Measurements from ENCODE around the gene FRMD1. TPM values are rescaled to one million over a fixed set of nuclear protein-coding genes. Genes with fewer than 3 reads are reported as not detected.

FRMD1 gene
- total RNA-seq, 2 experiments from 2014 or later = not detected

DNA sequence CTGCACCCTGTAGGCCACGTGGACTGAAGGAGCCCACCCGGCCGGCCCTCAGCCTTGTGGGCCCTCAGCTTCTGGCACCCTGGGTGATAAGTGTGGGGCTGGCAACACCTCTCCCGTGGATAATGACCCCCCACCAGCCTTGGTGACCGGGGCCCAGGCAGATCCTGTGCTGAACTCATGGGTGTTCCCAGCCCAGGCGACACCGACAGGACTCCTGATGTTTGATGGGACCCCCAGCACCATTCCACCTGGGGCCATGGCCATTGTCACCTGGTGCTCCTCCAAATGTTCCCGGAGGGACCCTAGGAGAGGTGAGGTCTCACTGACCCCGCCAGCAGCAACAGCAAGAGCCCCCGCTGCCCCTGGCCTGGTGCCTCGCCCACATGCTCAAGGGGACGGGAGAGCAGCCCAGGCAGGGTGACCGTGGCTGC is 19.4 kb upstream of the FRMD1 start:
- no peak for DNase-seq
- H3K4me1 Mint-ChIP-seq (ENCODE audit: low read depth) = no peaks in the 10 kb centered on the region
- no peaks in the 10 kb centered on the region for H3K36me3 Mint-ChIP-seq (ENCODE audit: low read depth)
- intact Hi-C loops (cut with micrococcal nuclease) = no loop called here
- no peaks in the 10 kb centered on the region for H3K9me3 Mint-ChIP-seq
- CTCF ChIA-PET = interaction anchor here (0.6 kb wide), 1 partner anchor 272 kb away, joined by 3 read pairs; no protein-coding TSS in a partner anchor
- peaks cover 34% of the 10 kb centered on the region for H3K27me3 Mint-ChIP-seq (ENCODE audit: low read depth)
- no peak overlapping the region for H3K27ac Mint-ChIP-seq
- no peak overlapping the region for H3K4me3 Mint-ChIP-seq

DNA sequence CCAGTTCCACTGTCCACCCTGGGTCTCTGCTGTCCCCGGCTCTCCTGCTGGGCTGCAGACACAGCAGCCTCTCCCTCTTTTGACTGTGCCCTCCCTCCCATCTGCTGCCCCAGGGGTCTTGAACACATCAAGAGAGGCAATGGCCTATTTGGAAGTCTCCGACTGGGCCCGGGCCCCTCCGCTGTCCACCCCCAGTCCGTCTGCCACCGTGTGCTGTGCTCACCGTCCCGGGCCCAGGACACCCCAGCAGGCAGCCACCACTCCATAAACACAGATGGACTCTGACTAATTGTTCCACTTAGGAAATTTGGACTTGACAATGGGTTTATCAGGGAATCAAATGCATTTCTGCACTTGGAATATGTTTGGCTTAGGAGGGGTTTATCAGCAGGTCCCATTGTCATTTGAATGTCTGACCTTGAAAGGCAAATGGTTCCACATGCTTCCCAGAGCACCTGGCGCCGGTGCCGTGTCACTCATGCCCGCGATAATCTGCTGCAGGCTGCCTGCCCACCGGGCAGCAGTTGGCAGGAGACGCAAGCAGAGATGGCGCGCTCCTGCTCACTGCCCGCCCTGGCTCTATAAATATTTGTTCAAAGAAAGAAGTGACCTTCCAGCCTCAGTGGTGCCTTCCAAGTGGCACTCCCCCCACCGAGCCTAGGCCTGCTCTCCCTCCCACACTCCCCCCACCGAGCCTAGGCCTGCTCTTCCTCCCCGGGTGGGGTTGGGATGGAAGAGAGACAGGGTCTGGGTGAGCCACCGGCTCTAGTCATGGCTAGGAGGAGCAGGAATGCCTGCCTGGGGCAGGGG is 18.8 kb upstream of the FRMD1 start:
- Mint-ChIP-seq H3K27me3 (ENCODE audit: low read depth) (peaks cover 28% of the 10 kb centered on the region), H3K9me3 (peaks cover under 1% of the 10 kb centered on the region), H3K4me1 (ENCODE audit: low read depth) (peaks cover under 1% of the 10 kb centered on the region), H3K27ac (no peak overlapping the region), H3K36me3 (ENCODE audit: low read depth) (no peaks in the 10 kb centered on the region), H3K4me3 (no peak overlapping the region)
- DNase-seq = no peak
- CTCF ChIA-PET = no interaction called here
- intact Hi-C loops (cut with micrococcal nuclease) = no loop called here

DNA sequence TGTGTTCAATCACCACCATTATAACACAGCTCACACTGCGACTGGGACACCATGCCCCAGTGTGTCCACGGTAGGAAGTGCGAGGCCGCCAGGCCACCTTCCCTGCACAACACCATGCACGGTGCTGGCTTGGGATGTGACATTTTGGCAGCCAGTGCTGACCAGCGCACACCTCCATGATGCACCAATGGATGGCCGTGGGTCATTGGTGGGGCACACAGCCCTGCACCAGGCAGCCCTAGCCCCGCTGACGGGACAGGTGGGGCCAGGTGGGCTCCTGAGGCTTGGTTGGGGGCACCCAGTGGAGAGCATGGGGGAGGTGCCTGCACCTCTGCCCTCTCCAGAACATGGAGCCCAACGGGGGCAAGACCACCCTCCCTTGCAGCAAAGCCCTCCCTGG is 18.2 kb upstream of the FRMD1 start:
- Mint-ChIP-seq H3K36me3 (ENCODE audit: low read depth) (no peaks in the 10 kb centered on the region), H3K27ac (no peak overlapping the region), H3K4me1 (ENCODE audit: low read depth) (peaks cover 2% of the 10 kb centered on the region), H3K4me3 (no peak overlapping the region), H3K27me3 (ENCODE audit: low read depth) (peaks cover 22% of the 10 kb centered on the region), H3K9me3 (peaks cover 3% of the 10 kb centered on the region)
- no peak for DNase-seq
- intact Hi-C loops (cut with micrococcal nuclease) = no loop called here
- CTCF ChIA-PET = no interaction called here

DNA sequence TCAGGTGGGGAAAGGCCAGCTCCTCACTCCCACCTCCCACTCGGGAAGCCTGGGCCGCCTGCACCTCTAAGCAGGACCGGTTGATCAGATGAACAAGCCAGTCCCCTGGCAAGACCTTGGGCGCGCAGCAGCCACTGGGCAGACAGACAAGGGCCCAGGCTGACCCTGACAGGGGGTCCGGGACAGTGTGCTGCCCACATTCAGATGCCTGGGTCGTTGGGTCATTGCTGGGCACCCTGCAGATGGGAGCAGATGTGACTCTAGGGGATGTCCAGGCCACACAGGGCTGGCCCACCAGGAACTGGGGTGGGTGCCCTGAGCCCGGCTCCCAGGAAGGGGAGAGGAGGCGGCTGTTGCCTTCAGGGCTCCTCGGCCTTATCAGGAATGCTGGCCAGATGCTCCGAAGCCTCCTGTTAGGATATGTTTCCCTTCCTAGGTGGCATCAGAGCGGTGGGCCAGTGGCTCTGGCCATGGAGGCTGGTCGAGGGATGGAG is 17.3 kb upstream of the FRMD1 start:
- no peak overlapping the region for H3K27ac Mint-ChIP-seq
- peaks cover 16% of the 10 kb centered on the region for H3K27me3 Mint-ChIP-seq (ENCODE audit: low read depth)
- intact Hi-C loops (cut with micrococcal nuclease) = no loop called here
- H3K9me3 Mint-ChIP-seq = peaks cover 7% of the 10 kb centered on the region
- no peak overlapping the region for H3K4me3 Mint-ChIP-seq
- H3K36me3 Mint-ChIP-seq (ENCODE audit: low read depth) = no peaks in the 10 kb centered on the region
- CTCF ChIA-PET = no interaction called here
- no peak for DNase-seq
- H3K4me1 Mint-ChIP-seq (ENCODE audit: low read depth) = peaks cover 2% of the 10 kb centered on the region

DNA sequence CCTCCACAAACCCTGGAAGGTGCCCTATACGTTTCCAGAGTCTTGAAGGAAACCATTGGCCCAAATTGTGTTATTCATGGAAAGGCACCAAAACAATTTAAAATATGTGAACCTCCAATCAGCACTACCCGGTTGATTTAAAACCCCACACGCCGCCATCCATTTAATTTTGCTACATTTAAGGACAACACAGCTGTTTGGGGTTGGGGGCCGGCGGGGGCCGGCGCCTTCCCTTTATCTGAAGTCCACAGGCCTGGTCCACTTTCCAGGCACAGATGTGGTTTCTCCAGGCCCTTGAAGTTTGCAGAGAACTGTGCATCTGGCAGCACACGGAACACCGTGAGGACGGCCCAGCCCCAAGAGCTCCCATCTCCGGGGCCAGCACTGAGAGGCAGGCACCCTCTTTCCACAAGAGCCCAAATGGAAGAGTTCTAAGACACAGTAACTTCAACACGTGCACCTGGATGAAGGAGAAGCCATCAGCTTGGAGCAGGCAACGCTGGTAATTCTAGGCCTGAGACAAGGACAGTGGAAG is 16.8 kb upstream of the FRMD1 start:
- intact Hi-C loops (cut with micrococcal nuclease) = no loop called here
- Mint-ChIP-seq H3K36me3 (ENCODE audit: low read depth) (no peaks in the 10 kb centered on the region), H3K4me1 (ENCODE audit: low read depth) (peaks cover 2% of the 10 kb centered on the region), H3K9me3 (peaks cover 7% of the 10 kb centered on the region), H3K4me3 (no peak overlapping the region), H3K27me3 (ENCODE audit: low read depth) (peaks cover 16% of the 10 kb centered on the region), H3K27ac (no peak overlapping the region)
- CTCF ChIA-PET = no interaction called here
- DNase-seq = no peak

DNA sequence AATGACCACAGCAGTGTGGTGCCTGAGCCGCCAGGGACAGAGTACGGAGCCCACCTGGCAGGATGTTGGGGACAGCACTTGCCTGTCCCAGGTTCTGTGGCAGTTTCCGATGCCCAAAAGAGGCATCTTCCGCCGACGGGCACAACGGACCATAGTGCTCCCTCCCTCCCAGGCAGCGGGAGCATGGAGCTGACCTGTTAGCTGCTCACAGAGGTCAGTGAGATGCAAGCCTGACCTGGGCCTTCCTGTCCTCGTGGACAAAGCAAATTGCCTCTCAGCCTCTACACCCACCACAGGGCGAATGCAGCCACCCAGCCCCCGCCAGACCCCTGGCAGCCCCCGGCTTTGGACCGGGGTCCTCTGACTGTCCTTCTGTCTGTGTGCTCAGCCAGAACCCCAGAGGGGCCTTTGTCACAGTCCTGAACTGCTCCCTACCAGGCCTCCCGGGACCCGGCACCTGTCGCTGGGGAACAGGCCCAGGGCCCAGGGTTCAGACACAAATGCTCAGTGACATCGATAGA is 16.2 kb upstream of the FRMD1 start:
- CTCF ChIA-PET = no interaction called here
- Mint-ChIP-seq H3K36me3 (ENCODE audit: low read depth) (no peaks in the 10 kb centered on the region), H3K9me3 (peaks cover 7% of the 10 kb centered on the region), H3K4me1 (ENCODE audit: low read depth) (peaks cover 2% of the 10 kb centered on the region), H3K27me3 (ENCODE audit: low read depth) (peaks cover 12% of the 10 kb centered on the region), H3K4me3 (no peak overlapping the region), H3K27ac (no peak overlapping the region)
- intact Hi-C loops (cut with micrococcal nuclease) = no loop called here
- no peak for DNase-seq

DNA sequence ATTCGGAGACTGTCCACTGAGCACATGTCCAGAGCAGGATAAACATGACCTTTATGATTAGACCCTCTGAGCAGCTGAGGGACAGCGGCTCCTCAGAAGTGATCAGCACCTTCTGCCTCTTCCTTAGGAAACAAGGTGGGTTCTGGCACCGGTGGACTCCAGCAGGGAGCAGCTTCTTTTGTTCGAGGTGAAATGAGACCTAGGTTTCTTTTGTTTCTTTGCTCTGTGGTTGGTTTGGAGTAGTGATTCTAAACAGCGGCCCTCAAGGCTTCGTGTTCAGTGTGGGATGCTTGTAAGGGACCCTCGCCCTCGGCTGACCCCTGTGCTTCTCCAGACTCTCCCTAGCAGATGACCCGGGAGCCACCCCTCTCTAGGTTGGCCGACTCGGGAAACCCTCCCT is 14.6 kb upstream of the FRMD1 start:
- Mint-ChIP-seq H3K4me3 (no peak overlapping the region), H3K9me3 (peaks cover 7% of the 10 kb centered on the region), H3K36me3 (ENCODE audit: low read depth) (no peaks in the 10 kb centered on the region), H3K27ac (no peak overlapping the region), H3K4me1 (ENCODE audit: low read depth) (peaks cover 2% of the 10 kb centered on the region), H3K27me3 (ENCODE audit: low read depth) (peaks cover 6% of the 10 kb centered on the region)
- no peak for DNase-seq
- intact Hi-C loops (cut with micrococcal nuclease) = no loop called here
- CTCF ChIA-PET = no interaction called here

DNA sequence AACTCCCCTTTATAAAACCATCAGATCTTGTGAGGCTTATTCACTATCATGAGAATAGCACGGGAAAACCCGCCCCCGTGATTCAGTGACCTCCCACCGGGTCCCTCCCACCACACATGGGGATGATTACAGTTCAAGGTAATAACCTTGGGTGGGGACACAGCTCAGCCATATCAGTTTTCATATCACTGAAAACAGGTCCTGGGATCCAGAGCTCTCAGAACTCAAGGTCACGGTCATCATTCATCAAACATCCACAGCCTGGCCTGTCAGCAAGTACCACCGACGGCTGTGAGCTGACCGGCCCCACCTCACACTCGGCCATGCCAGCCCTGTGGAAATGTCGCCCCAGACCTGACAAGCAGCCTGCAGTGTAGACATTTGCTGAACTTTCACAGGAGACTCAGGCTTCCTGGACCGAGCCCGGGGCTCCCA is 14.1 kb upstream of the FRMD1 start:
- Mint-ChIP-seq H3K27me3 (ENCODE audit: low read depth) (peaks cover 4% of the 10 kb centered on the region), H3K36me3 (ENCODE audit: low read depth) (no peaks in the 10 kb centered on the region), H3K4me1 (ENCODE audit: low read depth) (peaks cover 2% of the 10 kb centered on the region), H3K9me3 (peaks cover 7% of the 10 kb centered on the region), H3K27ac (no peak overlapping the region), H3K4me3 (no peak overlapping the region)
- CTCF ChIA-PET = no interaction called here
- intact Hi-C loops (cut with micrococcal nuclease) = no loop called here
- no peak for DNase-seq

DNA sequence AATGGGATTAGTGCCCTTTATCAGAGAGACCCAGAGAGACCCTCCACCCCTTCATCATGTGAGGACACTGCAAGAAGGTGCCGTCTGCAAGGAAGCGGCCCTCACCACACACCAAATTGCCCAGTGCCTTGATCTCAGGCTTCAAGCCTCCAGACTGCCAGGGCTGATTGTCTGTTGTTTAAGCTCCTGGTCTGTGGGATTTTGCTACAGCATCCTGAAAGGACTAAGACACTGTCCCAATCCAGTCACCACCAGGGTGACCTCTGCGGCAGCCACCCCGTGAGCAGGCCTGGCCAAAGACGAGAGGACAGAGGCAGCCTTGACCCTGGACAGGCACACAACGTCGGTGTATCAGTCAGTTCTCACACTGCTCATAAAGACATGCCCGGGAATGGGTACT is 13.5 kb upstream of the FRMD1 start:
- Mint-ChIP-seq H3K4me1 (ENCODE audit: low read depth) (peaks cover 2% of the 10 kb centered on the region), H3K27ac (no peak overlapping the region), H3K4me3 (no peak overlapping the region), H3K27me3 (ENCODE audit: low read depth) (no peaks in the 10 kb centered on the region), H3K36me3 (ENCODE audit: low read depth) (no peaks in the 10 kb centered on the region), H3K9me3 (peaks cover 7% of the 10 kb centered on the region)
- intact Hi-C loops (cut with micrococcal nuclease) = no loop called here
- CTCF ChIA-PET = no interaction called here
- no peak for DNase-seq

DNA sequence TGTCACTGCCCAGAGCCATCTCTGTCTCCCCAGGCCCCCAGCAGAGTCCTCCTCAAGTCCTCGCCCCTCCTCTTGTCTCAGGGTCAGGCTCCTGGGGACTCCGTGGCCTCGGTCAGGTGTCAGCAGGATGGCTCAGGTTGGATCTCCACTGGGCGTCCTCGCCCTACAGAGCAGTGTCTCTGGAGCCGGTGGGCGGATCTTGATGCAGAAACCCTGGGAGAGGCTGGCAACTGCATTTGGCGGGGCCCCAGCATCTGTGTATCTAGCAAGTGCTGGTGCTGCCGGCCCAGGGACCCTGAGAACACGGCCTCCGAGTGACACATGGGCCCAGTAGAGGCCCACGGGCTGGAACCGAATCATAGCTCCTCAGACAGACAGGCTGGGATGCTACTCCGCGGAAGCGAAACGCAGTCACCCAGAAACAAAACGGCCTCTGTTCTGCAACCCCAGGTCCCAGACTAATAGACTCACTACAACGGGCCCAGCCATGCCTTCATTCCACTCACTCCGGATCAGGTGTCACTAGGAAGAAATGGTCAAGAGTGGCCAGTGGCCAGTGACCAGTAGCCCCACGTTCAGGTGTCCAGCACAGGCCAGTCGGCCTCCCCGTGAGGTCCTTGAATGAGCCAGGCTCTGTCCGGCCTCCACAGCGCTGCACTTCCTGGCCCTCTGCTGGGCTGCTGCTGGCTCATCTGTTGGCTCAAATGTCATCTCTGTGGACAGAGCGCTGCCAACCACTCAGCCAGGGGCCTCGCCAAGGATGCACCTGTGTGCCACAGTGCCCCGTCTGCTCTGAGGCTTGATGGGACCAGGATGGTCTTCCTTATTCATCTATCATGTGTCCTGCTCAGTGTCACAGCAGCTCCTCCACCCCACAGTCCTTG is 12.6 kb upstream of the FRMD1 start:
- H3K27ac Mint-ChIP-seq = no peak overlapping the region
- no peak overlapping the region for H3K4me3 Mint-ChIP-seq
- H3K36me3 Mint-ChIP-seq (ENCODE audit: low read depth) = no peaks in the 10 kb centered on the region
- no peaks in the 10 kb centered on the region for H3K27me3 Mint-ChIP-seq (ENCODE audit: low read depth)
- intact Hi-C loops (cut with micrococcal nuclease) = no loop called here
- DNase-seq = no peak
- CTCF ChIA-PET = no interaction called here
- H3K9me3 Mint-ChIP-seq = peaks cover 7% of the 10 kb centered on the region
- peaks cover 2% of the 10 kb centered on the region for H3K4me1 Mint-ChIP-seq (ENCODE audit: low read depth)

DNA sequence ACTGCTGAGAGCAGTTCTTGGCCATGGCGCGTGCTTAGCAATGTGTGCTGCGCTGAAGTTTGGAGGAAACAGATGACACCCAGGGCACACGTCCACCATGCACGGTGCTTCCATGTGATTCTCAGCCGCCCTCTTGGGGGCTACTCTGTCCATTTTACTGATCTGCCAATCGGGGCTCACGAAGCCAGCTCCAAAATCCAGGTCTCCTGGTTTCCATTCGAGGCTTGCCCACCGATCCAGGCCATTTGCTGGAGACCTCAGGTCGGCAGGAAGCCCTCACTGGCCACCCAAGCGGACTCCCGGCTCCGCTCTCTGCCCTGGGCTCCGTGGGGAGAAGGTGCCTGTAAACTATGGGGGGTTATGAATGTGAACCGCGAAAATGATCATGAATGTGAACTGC is 11.7 kb upstream of the FRMD1 start:
- CTCF ChIA-PET = no interaction called here
- no peak overlapping the region for H3K4me3 Mint-ChIP-seq
- H3K9me3 Mint-ChIP-seq = peaks cover 7% of the 10 kb centered on the region
- H3K36me3 Mint-ChIP-seq (ENCODE audit: low read depth) = no peaks in the 10 kb centered on the region
- intact Hi-C loops (cut with micrococcal nuclease) = no loop called here
- H3K27me3 Mint-ChIP-seq (ENCODE audit: low read depth) = no peaks in the 10 kb centered on the region
- DNase-seq = no peak
- peaks cover 2% of the 10 kb centered on the region for H3K4me1 Mint-ChIP-seq (ENCODE audit: low read depth)
- no peak overlapping the region for H3K27ac Mint-ChIP-seq

DNA sequence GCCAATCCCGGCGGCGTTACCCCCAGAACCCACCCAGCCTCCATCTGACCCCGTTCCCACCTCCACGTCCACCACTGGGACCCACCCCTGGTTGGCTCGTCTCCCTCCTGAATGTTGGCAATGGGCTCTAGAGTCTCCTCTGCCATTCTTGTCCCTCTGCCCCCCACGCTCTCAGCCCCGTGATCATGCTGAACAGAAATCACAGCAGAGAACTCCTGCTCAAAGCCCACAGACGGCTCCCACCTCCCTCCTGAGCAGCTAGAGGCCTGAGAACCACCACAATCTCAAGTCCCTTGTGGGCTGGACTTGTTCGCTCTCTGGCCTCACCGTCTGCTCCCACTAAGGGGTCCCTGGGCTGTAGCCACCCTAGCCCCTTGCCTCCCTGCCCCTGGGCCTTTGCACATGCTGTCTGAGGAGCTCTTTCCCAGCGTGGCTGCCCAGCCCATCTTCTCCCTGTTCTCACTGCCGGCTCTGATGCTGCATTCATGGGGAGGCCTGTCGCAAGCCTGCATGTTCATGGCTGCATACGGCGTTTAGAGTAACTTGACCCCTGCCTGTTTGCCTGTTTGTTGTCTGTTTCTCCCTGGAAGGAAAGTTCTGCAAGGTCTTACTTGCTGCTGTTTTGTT is 11.2 kb upstream of the FRMD1 start:
- Mint-ChIP-seq H3K27ac (no peak overlapping the region), H3K4me1 (ENCODE audit: low read depth) (peaks cover 2% of the 10 kb centered on the region), H3K4me3 (no peak overlapping the region), H3K27me3 (ENCODE audit: low read depth) (no peaks in the 10 kb centered on the region), H3K9me3 (peaks cover 7% of the 10 kb centered on the region), H3K36me3 (ENCODE audit: low read depth) (no peaks in the 10 kb centered on the region)
- CTCF ChIA-PET = no interaction called here
- DNase-seq = no peak
- intact Hi-C loops (cut with micrococcal nuclease) = no loop called here
